ENCODE results near the gene ZNHIT2. TPM values are rescaled to one million over a fixed set of nuclear protein-coding genes. Genes with fewer than 3 reads are reported as not detected.
A peak's percentile ranks its signal among the peaks of the same experiment; 100 is the strongest.

Gene ZNHIT2
- total and polyA plus RNA-seq, 2 of the 13 experiments (the other 11 are each of a cell fraction or from before 2014, with no cell fraction given), result 1.1 to 6.5 TPM

GRCh38 chr11:65083834-65084597, 33.5 kb downstream of the ZNHIT2 start, which contains the start of the genes CDCA5 and ZFPL1 (continued):
- no peak for TF ChIP-seq ZNF773 (CRISPR knock-in tag; IDR thresholded peaks at IDR 0.05; ENCODE audit: borderline replicate concordance)
- no peak for TF ChIP-seq NFAT5 (CRISPR knock-in tag; IDR thresholded peaks at IDR 0.05)
- no peak for TF ChIP-seq LRRFIP1 (CRISPR knock-in tag; conservative IDR thresholded peaks at IDR 0.05)
- TF ChIP-seq PRDM15 (CRISPR knock-in tag; IDR thresholded peaks at IDR 0.05), result 0 out of 2 replicates have a peak, but pooled peaks have one; percentile 5
- peak; percentile 59 for TF ChIP-seq BCL6 (CRISPR knock-in tag; IDR thresholded peaks at IDR 0.05)
- peak; percentile 77; the same call in 1 of the 2 replicates for TF ChIP-seq CHCHD3 (CRISPR knock-in tag; IDR thresholded peaks at IDR 0.05)
- peak; percentile 94; the same call in 2 of the 3 replicates for TF ChIP-seq MXI1 (IDR thresholded peaks at IDR 0.05; ENCODE audit: borderline replicate concordance, low read depth, low read length)
- TF ChIP-seq ZNF780A (CRISPR knock-in tag; IDR thresholded peaks at IDR 0.05), result peak; percentile 76; the same call in 1 of the 2 replicates
- TF ChIP-seq ZNF646 (CRISPR knock-in tag; IDR thresholded peaks at IDR 0.05), result no peak
